ENCODE results near the gene TRABD.

The TRABD gene

DNA sequence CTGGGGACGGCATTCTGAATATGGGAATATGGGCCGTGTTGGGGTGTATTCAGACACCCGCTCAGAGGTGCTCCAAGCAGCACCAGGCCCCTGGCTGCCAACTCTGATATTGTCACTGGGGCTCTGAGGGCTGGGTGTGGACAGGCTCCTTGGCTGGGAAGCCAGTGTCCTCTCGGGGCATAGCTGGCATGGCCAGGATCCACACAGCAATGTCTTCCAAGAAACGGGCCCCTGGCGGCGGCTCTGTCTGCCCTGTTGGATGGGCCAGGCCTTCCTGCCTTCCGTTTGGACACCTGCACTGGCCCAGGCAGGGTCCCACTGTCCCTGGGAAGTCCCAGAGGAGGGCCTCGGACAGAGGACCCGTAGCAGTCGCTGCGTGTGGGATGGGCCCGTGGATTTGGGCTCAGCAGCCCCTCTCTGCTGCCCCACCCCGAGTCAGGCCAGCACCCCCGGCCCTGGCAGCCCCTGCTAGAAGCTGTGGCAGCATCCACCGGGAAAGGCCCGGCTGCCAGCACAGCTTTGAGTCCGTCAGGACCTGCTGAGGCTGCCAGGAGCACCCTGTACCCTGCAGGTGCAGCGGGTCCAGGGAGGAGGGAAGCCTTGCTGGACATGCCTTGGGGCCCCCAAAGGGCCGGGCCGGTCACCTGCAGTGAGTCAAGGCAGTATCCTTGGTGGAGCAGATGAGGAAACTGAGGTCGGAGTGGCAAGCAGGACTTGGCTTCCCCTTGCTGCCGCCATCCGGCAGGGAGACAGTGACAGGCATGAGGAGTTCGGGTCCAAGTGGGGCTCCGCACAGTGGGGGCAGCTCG is 11.1 kb upstream of the TRABD start:
- DNase-seq = no peak

- no peak for DNase-seq
Measured at GRCh38 chr22:50175191-50175461, 10.6 kb upstream of the TRABD start.

GRCh38 chr22:50175921-50176849 is 9.5 kb upstream of the TRABD start:
- no peak for DNase-seq

DNA sequence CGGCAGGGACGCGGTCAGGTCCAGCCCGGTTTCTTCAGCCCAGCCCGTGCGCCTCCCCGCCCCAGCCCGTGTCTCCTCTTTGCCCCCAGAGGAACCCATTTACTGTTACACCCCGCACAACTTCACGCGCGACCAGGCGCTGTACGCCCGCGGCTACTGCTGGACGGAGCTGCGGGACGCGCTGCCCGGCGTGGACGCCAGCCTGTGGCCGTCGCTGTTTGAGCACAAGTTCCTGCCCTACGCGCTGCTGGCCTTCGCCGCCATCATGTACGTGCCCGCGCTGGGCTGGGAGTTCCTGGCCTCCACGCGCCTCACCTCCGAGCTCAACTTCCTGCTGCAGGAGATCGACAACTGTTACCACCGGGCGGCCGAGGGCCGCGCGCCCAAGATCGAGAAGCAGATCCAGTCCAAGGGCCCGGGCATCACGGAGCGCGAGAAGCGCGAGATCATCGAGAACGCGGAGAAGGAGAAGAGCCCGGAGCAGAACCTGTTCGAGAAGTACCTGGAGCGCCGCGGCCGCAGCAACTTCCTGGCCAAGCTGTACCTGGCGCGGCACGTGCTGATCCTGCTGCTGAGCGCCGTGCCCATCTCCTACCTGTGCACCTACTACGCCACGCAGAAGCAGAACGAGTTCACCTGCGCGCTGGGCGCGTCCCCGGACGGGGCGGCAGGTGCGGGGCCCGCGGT is 8.7 kb upstream of the TRABD start:
- no peak for DNase-seq

DNA sequence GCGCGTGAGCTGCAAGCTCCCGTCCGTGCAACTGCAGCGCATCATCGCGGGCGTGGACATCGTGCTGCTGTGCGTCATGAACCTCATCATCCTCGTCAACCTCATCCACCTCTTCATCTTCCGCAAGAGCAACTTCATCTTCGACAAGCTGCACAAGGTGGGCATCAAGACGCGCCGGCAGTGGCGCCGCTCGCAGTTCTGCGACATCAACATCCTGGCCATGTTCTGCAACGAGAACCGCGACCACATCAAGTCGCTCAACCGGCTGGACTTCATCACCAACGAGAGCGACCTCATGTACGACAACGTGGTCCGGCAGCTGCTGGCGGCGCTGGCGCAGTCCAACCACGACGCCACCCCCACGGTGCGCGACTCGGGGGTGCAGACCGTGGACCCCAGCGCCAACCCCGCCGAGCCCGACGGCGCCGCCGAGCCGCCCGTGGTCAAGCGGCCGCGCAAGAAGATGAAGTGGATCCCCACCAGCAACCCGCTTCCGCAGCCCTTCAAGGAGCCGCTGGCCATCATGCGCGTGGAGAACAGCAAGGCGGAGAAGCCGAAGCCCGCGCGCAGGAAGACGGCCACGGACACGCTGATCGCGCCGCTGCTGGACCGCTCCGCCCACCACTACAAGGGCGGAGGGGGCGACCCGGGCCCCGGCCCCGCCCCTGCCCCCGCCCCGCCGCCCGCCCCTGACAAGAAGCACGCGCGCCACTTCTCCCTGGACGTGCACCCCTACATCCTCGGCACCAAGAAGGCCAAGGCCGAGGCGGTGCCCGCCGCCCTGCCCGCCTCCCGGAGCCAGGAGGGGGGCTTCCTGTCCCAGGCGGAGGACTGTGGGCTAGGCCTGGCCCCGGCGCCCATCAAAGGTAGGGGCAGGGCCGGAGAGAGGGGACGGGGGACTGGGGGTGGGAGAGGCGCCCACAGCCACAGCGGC is 7.9 kb upstream of the TRABD start:
- no peak for DNase-seq

- no peak for DNase-seq
Measured at GRCh38 chr22:50178471-50178864, 7.2 kb upstream of the TRABD start.

DNA sequence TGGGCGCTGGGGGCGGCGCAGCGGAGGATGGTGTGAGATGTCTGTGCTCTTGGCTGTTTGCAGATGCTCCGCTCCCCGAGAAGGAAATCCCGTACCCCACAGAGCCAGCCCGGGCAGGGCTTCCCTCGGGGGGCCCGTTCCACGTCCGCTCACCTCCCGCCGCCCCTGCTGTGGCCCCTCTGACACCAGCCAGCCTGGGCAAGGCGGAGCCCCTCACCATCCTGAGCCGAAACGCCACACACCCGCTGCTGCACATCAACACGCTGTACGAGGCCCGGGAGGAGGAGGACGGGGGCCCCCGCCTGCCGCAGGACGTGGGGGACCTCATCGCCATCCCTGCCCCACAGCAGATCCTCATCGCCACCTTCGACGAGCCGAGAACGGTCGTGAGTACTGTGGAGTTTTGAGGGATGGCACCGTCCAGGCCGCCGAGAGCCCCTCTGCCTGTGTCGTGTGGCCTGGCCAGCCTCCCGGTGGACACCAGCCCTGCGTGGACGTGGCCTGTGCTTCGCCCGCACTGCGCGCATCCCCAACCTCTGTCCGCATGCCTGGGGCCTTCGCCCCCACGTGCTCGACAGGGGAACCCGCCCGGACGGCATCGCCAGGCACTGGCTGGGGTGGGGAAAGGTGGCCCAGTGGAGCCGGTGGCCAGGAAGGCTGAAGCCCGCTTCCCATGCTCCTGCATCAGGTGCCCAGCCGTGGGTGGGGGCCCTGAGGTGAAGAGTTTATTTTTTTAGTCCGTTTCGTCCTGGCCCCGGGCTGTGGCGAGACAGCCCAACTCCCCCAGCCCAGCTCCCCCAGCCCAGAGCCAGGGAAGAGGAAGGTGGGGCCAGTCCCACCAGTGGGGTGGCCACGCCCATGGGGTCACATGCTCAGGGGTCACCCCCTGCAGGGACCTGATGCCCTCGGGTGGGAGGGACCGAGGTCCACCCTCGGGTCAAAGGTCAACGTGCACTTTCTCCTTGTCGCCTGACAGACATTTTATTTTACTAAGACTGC is 6.5 kb upstream of the TRABD start:
- DNase-seq = no peak

DNA sequence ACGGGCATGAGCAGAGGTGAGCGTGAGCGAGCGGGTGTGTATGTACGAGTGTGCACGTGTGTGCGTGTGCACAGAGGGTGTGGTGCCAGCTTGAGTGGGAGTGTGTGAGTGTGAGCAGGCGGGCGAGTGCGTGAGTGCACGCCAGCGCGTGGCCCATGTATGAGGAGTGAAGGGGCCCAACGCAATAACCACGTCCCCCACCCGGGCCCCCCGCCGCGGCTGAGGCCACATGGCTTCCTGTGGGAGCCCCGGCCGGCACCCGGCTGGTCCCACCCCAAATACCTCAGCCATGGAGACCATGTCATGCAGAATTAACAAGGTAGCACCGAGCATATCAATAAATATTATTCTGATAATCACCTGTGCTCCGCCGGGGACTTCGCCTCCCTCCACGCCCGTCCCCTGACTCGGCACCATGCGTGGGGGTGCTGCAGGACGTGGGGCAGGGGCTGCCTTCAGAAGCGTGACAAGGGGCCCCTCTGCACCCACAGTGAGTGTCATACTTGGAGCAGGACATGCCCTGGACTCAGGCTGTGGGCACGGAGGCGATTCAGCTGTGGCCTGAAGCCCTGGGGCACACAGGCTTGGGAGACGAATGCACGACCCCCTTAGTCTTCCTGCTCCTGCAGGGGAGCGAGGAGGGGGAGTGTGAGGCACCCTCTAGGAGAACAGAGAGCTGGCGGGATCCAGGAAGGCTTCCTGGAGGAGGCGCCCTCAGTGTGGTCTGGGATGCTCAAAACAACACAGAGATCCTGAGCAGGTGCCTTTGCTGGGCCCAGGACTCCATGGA is 5.6 kb upstream of the TRABD start:
- DNase-seq = no peak

DNA sequence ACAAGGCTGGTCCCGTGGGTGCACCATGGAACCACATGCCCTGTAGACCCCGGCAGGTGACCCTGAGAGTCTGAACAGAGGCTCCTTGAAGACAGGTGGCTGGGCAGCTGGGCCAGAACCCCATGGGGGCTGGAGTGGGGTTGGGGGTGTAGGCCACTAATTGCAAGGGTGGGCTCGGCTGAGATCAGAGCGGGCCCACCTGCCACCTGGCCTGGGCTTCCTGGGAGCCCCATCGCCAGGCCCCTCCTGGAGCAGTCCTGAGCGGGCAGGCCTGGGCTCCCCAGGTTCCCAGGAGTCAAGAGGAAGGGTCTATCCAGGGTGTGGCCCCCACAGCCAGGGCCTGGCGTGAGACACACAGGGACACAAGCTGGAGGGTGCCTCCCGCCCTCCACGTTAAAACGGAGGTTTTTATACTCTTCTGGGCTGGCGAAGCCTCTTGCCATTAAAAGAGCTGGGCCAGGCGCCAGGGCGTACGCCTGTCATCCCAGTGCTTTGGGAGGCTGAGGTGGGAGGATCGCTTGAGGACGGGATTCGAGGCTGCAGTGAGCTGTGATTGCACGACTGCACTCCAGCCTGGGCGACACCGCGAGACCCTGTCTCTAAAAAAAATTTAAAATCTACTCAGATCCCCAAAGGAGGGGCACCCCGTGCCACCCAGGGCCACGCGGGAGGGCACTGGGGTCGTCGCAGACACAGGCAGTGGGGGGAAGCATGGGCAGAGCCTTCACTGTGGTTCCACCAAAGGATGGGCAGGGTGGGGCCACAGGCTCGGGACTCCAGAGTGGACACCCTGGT is 4.8 kb upstream of the TRABD start:
- no peak for DNase-seq

- DNase-seq = no peak
Measured at GRCh38 chr22:50182176-50183081, 3.3 kb upstream of the TRABD start.

- DNase-seq = no peak
Measured at GRCh38 chr22:50183141-50183971, 2.4 kb upstream of the TRABD start.

GRCh38 chr22:50184004-50184901 is 1.5 kb upstream of the TRABD start:
- no peak for DNase-seq

DNA sequence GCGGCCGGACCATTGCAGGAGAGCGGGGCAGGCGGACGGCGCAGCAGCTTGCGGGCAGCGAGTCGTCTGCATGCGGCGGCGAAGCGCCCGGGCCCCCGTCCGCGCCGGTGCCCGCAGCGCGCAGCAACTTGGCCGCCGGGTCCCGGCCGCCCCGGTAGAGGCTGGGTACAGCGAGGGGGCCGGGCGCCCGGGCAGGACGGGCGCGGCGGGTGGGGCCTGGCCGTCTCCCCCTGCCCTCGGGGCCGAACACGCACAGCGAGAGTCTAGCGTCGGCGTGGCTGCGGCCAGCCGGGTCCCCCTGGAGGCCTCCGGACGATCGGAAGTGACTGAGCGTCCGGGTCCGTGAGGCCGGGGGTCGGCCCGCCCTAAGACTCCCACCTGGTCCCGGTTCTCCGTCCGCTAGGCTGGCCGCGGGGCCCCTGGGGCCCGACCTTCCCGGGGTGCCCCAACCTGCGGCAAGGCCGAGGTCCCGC is 775 bp upstream of the TRABD start:
- DNase-seq = no peak

DNA sequence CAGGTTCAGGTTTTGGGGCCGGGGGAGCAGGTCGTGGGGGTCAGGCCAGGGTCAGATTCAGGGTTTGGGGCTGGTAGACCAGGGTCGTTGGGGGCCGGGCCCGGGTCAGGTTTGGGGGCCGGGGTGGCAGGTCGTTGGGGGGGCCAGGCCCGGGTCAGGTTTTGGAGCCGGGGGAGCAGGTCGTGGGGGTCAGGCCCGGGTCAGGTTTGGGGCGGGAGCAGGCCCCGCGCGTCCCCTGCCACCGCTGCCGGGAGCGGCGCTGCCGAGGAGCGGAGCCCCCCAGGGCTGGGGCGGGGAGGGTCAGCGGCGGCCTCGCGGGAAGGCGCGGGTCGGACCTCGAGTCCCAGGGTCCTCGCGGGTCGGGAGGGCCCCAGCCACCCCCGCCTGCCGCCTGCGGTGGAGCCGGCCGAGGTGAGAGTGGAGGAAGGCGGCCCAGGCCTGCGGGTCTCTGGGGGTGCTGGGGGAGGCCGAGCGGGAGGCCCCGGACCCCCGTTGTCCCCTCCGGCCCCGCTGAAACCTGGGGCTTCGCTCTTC is 535 bp downstream of the TRABD start:
- no peak for DNase-seq

- no peak for DNase-seq
Measured at GRCh38 chr22:50186761-50187523, 1.2 kb downstream of the TRABD start.
